IPS-15b (cell line): Measurements from ENCODE around the gene RBM33.

Experiments used
- H3K27me3 ChIP-seq: one replicate; pipeline ENCODE4 v1.6.1; 2013; ENCODE audit warnings: low read length; ENCODE audit not compliant: control insufficient read depth, insufficient read depth
- H3K36me3 ChIP-seq: one replicate; pipeline ENCODE4 v1.6.1; 2013; ENCODE audit warnings: low read length; ENCODE audit not compliant: control insufficient read depth, insufficient read depth
- H3K4me1 ChIP-seq: one replicate; pipeline ENCODE4 v1.6.1; 2013; ENCODE audit warnings: mild to moderate bottlenecking, low read length; ENCODE audit not compliant: control insufficient read depth, insufficient read depth
- H3K4me3 ChIP-seq: one replicate; pipeline ENCODE4 v1.5.1; 2013; ENCODE audit warnings: low read depth, low read length
- H3K9ac ChIP-seq: one replicate; pipeline ENCODE4 v1.6.1; 2013; ENCODE audit warnings: low read depth, mild to moderate bottlenecking, low read length
- H3K9me3 ChIP-seq: one replicate; pipeline ENCODE4 v1.6.1; 2013; ENCODE audit warnings: mild to moderate bottlenecking, low read length; ENCODE audit not compliant: control insufficient read depth, insufficient read depth

RBM33 gene

DNA sequence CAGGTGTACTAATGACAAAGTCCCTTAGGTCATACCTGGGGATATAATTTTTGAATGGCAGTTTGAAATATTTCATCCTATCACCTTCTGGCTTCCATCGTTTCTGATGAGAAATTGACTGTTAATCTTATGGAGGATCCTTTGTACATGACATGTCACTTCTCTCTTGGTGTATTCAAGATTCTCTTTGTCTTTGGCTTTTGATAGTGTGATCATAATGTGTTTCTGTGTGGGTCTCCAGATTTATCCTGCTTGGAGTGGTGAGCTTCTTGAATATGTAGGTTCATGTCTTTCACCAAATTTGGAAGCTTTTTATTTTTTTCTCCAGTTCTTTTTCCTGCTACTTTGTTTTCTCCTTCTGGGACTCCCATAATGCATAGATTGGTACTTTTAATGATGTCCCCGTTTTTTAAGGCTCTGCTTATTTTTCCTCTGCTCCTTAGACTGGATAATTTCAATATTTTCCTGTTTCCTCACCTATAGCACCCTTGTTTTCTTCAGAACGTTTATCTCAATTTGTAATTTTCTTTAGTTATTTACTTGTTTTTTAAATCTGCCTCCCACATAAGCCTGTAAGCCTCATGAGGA is 4.4 kb downstream of the RBM33 start:
- Histone ChIP-seq H3K9ac (no peak overlapping the region), H3K4me3 (no peak overlapping the region), H3K27me3 (no peaks in the 10 kb centered on the region), H3K4me1 (no peaks in the 10 kb centered on the region), H3K36me3 (no peaks in the 10 kb centered on the region), H3K9me3 (no peaks in the 10 kb centered on the region)

DNA sequence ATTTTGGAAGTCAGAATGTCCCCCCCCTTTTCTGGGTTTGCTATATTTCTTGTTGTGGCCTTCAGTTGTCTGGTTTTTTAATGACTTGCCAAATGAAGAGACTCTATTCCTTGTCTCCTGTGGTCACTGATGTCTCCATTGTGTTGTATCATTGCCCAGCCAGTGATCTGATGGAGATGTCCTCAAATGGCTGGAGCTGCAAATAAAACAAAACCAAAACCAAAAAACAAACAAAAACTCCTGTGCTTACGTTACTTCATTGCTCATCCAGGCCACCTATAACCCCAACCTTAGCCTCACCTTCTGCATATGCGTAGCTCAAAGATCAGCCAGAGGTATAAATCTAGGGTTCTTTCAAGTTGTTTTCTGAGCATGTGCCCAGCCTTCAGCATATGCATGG is 5.1 kb downstream of the RBM33 start:
- H3K4me3 ChIP-seq, result no peak overlapping the region
- no peaks in the 10 kb centered on the region for H3K36me3 ChIP-seq
- no peaks in the 10 kb centered on the region for H3K4me1 ChIP-seq
- no peaks in the 10 kb centered on the region for H3K9me3 ChIP-seq
- H3K27me3 ChIP-seq, result no peaks in the 10 kb centered on the region
- no peak overlapping the region for H3K9ac ChIP-seq

DNA sequence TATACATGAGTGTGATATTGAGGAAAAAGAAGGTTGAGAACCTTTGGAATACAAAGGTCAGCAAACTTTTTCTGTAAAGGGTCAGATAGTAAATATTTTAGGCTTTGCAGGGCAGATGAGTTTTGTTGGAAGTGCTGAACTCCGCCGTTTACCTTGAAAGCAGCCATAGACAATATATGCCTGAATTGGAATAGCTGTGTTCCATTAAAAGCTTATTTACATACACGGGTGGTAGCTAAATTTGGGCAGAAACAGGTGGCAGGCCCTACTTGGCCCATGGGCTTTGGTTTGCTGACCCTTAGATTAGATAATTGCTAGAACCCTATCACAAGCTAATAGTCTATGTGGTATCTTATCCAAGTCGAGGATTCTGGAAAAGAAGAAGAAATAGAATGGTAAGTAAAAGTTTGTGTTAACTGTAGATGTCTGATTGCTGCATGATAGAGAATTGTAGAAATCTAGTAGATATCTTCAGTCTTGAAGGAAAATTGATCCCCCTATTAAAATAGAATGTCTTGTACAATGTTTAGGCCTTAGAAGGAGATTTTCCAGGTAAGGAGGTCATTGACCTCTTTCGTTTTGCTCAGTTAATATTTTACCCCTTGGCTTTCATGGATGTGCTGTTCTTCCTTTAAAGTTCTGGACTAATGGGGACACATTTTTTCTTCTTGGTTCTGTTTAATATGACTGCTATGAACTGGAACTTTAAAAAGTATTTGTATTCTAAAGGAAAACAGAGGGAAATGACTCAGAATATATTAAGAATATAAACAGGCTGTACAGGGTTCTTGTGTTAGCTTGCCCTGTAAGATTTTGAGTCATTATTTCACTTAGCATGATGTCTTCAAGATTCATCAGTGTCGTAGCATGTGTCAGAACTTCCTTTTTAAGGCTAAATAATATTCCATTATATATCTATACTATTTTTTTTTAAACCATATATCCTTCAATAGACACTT is 8.0 kb downstream of the RBM33 start:
- Histone ChIP-seq H3K36me3 (no peaks in the 10 kb centered on the region), H3K9ac (no peak overlapping the region), H3K27me3 (no peaks in the 10 kb centered on the region), H3K4me3 (no peak overlapping the region), H3K9me3 (no peaks in the 10 kb centered on the region), H3K4me1 (no peaks in the 10 kb centered on the region)

DNA sequence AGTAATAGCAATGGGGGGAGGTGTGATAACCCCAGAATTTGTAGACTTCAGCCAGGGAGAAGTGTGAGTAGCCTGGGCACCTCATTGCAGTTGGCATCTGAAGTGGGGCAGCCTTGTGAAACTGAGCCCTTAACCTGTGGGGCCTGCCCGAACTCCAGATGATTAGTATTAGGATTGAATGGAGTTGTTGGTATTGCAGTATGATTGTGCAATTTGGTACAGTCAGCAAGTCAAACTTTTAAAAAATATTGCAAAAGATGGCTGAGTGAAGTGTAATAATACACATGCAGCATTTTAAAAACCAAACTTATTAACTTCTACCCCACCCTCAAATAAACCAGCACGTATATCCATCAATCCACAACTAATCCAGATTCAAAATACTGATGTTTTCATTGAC is 9.3 kb downstream of the RBM33 start:
- no peaks in the 10 kb centered on the region for H3K4me1 ChIP-seq
- H3K36me3 ChIP-seq, result no peaks in the 10 kb centered on the region
- H3K9me3 ChIP-seq, result no peaks in the 10 kb centered on the region
- no peak overlapping the region for H3K4me3 ChIP-seq
- no peak overlapping the region for H3K9ac ChIP-seq
- H3K27me3 ChIP-seq, result no peaks in the 10 kb centered on the region

DNA sequence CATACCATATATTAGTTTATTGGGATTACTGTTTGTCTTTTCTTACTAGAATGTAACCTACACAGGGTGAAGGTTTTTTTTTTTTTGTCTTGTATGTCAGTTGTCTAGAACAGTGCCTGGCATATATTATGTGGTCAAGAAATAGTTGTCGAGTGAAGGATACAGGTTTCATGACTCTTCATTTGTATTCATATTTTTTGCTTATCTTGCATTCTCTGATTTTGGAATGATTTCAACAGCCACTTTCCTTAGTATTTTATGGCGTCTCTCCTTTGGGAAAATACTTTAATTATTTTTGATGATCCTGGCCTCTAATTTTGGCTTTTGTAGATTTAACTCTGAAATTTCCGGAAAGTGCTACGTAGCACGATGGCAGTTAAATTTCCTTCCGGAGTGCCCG is 12.4 kb downstream of the RBM33 start:
- no peaks in the 10 kb centered on the region for H3K9me3 ChIP-seq
- no peaks in the 10 kb centered on the region for H3K36me3 ChIP-seq
- H3K27me3 ChIP-seq, result no peaks in the 10 kb centered on the region
- no peak overlapping the region for H3K4me3 ChIP-seq
- H3K9ac ChIP-seq, result no peak overlapping the region
- peaks cover under 1% of the 10 kb centered on the region for H3K4me1 ChIP-seq

DNA sequence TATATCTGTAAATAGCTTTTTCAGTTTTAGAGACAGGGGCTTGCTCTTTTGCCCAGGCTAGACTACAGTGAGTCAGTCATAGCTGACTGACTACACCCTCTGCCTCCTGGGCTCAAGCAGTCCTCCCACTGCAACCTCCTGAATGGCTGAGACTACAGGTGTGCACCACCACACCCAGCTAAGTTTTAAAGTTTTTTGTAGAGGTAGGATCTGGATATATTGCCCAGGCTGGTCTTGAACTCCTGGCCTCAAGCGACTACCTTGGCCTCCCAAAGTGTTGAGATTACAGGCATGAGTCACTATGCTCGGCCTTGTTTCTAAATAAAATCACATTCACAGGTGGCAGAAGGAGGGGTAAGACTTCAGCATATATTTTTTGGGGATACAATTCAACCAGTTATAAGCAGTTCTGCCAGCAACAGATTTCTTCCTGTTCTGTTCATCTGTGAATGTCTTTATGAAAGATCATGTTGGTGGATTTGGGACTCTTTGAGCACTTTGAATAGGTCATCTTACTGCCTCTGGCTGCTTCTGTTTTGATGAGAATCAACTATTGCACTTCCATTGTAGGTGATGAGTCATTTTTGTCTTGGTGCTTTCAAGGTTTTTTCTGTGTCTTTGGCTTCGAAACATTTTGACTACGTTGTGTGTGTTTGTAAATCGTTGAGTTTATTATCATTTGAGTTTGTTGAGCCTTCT is 15.7 kb downstream of the RBM33 start:
- peaks cover 4% of the 10 kb centered on the region for H3K4me1 ChIP-seq
- H3K9ac ChIP-seq, result no peak overlapping the region
- H3K27me3 ChIP-seq, result no peaks in the 10 kb centered on the region
- H3K36me3 ChIP-seq, result no peaks in the 10 kb centered on the region
- no peaks in the 10 kb centered on the region for H3K9me3 ChIP-seq
- no peak overlapping the region for H3K4me3 ChIP-seq

DNA sequence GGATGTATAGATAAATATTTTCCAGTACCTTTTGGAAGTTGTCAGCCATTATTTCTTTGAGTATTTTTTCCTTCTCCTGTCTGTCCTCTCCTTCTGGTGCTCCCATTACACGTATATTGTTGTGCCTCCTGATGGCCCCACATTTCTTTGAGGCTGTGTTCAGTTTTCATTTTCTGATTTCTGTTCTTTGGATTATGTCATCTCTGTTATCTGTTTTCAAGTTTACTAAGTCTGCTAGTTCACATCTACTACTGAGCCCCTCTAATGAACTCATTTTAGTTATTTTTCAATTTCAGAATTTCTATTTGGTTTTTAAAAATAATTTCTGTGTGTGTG is 16.3 kb downstream of the RBM33 start:
- Histone ChIP-seq H3K27me3 (no peaks in the 10 kb centered on the region), H3K4me3 (no peak overlapping the region), H3K36me3 (no peaks in the 10 kb centered on the region), H3K9me3 (no peaks in the 10 kb centered on the region), H3K9ac (no peak overlapping the region), H3K4me1 (peaks cover 4% of the 10 kb centered on the region)

DNA sequence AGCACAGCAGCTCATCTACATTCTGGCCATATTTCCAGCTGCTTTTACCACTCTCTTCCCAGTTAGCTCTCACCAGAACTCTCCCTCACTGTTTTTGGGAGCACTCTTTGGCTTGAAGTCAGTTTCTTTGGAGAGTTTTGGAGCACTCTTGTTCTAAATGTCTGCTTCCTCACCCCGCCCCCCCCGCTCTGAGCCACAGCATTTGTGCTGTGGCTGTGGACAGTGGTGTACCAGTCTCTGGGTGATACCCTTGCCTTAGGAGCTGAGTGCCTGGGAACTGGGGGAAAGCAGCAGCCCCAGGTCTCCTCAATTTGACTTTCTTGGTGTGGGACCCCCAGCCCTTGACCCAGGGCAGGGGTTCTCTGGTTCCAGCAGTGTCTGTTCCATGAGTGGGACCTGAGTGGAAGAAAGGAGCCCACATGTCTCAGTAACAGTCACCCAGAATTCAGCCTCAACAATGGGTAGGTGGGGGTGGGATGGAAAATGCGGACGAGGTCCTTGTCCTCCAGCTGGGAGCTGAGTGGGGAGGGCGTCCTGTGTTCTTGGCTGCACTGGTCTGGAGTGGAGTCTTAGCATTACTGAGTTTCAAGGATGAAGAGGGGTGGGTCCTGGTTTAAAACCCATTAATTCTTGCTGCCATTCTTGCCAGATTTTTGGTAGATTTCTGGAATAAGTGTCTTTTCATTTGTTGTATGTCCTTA is 18.0 kb downstream of the RBM33 start:
- no peaks in the 10 kb centered on the region for H3K36me3 ChIP-seq

DNA sequence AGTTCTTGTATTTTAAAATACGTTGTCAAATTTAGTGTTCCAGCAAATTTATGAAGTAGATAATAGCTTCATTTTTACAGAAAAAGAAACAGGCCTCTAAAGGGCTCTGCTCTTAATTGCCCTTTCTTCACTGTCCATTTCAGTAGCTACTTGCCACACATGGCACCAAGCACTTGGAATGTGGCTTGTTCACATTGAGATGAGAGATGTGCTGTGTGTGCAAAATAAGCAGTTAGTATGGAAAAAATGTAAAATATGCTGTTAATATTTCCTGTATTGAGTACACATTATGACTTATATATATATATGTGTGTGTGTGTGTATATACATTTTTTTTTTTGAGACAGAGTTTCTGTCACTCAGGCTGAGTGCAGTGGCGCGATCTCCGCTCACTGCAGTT is 19.5 kb downstream of the RBM33 start:
- no peak overlapping the region for H3K9ac ChIP-seq
- peaks cover 4% of the 10 kb centered on the region for H3K4me1 ChIP-seq
- H3K36me3 ChIP-seq, result no peaks in the 10 kb centered on the region
- no peaks in the 10 kb centered on the region for H3K9me3 ChIP-seq
- no peak overlapping the region for H3K4me3 ChIP-seq
- no peaks in the 10 kb centered on the region for H3K27me3 ChIP-seq

More for the DNA sequence above, 18.0 kb downstream of the RBM33 start:
- Histone ChIP-seq H3K9ac (no peak overlapping the region), H3K4me3 (no peak overlapping the region), H3K27me3 (no peaks in the 10 kb centered on the region), H3K9me3 (no peaks in the 10 kb centered on the region), H3K4me1 (peaks cover 4% of the 10 kb centered on the region)

DNA sequence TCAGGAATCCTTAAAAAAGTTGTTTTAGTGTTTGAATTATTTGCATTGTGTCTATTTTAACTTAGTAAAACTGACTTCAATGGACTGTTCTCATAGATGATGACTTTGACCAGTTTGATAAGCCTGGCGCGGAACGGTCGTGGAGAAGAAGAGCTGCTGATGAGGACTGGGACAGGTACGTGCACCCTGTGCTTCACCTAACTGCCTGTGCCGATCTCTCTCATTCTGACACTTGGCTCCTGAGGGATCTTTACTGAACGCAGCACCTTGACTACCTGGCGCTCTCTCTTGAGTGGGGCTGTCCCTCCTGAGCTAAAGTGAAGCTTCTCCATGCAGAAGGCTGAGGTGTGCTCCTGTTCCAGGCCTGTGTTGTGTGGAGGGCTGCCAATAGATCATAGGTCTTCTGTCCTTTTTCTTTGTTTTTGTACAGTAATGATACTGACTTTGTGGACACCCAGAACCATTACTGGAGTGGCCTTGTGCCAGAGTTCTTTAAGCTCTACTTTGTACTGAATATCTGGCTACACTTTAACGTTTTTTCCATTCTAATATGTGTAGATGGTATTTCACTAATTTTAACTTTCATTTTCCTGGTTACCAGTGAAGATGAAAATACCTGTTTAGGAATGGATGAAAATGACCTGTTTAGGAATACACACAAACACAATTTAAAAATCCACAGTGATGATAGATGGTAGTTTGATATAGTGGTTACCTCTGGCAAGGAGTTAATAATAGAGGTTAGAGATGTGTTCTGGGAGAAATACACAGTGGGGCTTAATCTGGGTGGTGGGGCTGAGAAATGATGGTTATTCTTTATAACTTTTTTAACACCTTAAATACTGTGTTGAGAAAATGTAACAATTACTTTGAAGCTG is 20.9 kb downstream of the RBM33 start:
- Histone ChIP-seq H3K4me1 (peaks cover 8% of the 10 kb centered on the region), H3K4me3 (no peak overlapping the region), H3K9me3 (no peaks in the 10 kb centered on the region), H3K27me3 (no peaks in the 10 kb centered on the region), H3K36me3 (no peaks in the 10 kb centered on the region), H3K9ac (no peak overlapping the region)

DNA sequence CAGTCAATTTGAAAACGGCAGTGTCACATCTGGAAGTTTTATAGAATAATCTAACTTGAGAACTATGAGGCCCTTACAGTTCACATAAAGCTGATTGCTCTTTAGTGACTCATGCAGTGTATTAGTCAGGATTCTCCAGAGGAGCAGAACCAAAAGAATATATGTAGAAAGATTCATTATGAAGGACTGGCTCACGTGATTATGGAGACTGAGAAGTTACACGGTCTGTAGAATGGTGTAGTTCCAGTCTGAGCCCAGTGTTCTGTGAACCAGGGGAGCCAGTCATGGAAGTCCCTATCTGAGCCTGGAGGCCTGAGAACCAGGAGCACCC is 21.5 kb downstream of the RBM33 start:
- Histone ChIP-seq H3K4me3 (no peak overlapping the region), H3K4me1 (peaks cover 8% of the 10 kb centered on the region)

More for the DNA sequence above, 21.5 kb downstream of the RBM33 start:
- H3K27me3 ChIP-seq, result no peaks in the 10 kb centered on the region
- H3K9me3 ChIP-seq, result no peaks in the 10 kb centered on the region
- H3K36me3 ChIP-seq, result no peaks in the 10 kb centered on the region
- H3K9ac ChIP-seq, result no peak overlapping the region
